ENCODE results near the gene TESK2.

DNA sequence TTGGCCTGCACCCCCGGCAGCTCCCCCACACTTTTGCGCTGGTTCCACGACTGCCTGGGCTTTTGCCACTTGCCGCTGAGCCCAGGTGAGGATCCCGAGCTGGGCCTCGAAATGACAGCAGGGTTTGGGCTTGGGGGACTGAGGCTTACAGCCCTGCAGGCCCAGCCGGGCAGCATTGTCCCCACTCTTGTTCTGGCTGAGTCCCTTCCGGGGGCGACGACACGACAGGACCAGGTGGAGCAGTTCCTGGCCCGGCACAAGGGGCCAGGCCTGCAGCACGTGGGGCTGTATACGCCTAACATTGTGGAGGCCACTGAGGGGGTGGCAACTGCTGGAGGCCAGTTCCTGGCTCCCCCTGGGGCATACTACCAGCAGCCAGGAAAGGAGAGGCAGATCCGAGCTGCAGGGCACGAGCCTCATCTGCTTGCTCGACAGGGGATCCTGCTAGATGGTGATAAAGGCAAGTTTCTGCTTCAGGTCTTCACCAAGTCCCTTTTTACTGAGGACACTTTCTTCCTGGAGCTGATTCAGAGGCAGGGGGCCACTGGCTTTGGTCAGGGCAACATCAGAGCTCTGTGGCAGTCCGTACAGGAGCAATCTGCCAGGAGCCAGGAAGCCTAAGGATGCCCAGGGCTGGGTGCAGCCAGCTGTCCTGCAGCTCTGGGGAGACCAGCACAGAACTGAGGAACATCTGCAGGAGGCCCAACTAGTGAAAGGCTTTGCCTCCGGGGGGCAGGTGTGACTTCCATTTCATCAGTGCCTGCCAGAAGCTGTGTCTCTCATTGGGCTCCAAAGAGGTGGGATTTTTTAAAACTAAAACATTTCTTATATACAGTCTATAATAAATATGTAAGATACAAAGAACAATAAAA is 163.1 kb downstream of the TESK2 start:
- TF ChIP-seq, protein P1, sequence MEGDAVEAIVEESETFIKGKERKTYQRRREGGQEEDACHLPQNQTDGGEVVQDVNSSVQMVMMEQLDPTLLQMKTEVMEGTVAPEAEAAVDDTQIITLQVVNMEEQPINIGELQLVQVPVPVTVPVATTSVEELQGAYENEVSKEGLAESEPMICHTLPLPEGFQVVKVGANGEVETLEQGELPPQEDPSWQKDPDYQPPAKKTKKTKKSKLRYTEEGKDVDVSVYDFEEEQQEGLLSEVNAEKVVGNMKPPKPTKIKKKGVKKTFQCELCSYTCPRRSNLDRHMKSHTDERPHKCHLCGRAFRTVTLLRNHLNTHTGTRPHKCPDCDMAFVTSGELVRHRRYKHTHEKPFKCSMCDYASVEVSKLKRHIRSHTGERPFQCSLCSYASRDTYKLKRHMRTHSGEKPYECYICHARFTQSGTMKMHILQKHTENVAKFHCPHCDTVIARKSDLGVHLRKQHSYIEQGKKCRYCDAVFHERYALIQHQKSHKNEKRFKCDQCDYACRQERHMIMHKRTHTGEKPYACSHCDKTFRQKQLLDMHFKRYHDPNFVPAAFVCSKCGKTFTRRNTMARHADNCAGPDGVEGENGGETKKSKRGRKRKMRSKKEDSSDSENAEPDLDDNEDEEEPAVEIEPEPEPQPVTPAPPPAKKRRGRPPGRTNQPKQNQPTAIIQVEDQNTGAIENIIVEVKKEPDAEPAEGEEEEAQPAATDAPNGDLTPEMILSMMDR (IDR thresholded peaks at IDR 0.05) = no peak
- TF ChIP-seq POLR2A (IDR thresholded peaks at IDR 0.05) (no peak), POLR2AphosphoS5 (IDR thresholded peaks at IDR 0.05) (no peak)
